KMS-11 (cell line): ENCODE measurements around the gene LRRTM4.

Experiments used
- H2AFZ ChIP-seq: fragments of 200-600 bp; sonication (generic); 2 replicates; pipeline ENCODE4 v1.6.1; 2016; ENCODE audit warnings: antibody characterized with exemption, mixed run types, low read depth
- H3K27ac ChIP-seq: fragments of 200-600 bp; sonication (generic); 2 replicates; pipeline ENCODE4 v1.6.1; 2016; ENCODE audit warnings: mild to moderate bottlenecking, mixed run types
- H3K27me3 ChIP-seq: fragments of 200-600 bp; sonication (generic); 2 replicates; pipeline ENCODE4 v1.6.1; 2017; ENCODE audit warnings: mild to moderate bottlenecking, low read depth, mixed run types, moderate library complexity; ENCODE audit not compliant: insufficient read depth
- H3K36me3 ChIP-seq: fragments of 200-600 bp; sonication (generic); 2 replicates; pipeline ENCODE4 v1.6.1; 2017; ENCODE audit warnings: mild to moderate bottlenecking, mixed run types; ENCODE audit not compliant: insufficient read depth
- H3K4me1 ChIP-seq: fragments of 200-600 bp; sonication (generic); 2 replicates; pipeline ENCODE4 v1.6.1; 2016; ENCODE audit warnings: mild to moderate bottlenecking, low read depth, mixed run types; ENCODE audit not compliant: poor library complexity, severe bottlenecking
- H3K4me2 ChIP-seq: fragments of 200-600 bp; sonication (generic); 2 replicates; pipeline ENCODE4 v1.7.0; 2016; ENCODE audit warnings: mild to moderate bottlenecking, mixed run types
- H3K4me3 ChIP-seq: fragments of 200-600 bp; sonication (generic); IDR thresholded peaks from 2 replicates; pipeline ENCODE4 v1.6.1; 2017; ENCODE audit warnings: low read depth, low read length, mixed read lengths; ENCODE audit not compliant: insufficient read depth
- H3K79me2 ChIP-seq: fragments of 200-600 bp; sonication (generic); 2 replicates; pipeline ENCODE4 v1.6.1; 2016; ENCODE audit warnings: low read depth, mixed run types; ENCODE audit not compliant: insufficient read depth
- H3K9ac ChIP-seq: fragments of 200-600 bp; sonication (generic); 2 replicates; pipeline ENCODE4 v1.6.1; 2016; ENCODE audit warnings: mild to moderate bottlenecking, mixed run types
- H4K20me1 ChIP-seq: fragments of 200-600 bp; sonication (generic); 2 replicates; pipeline ENCODE4 v1.6.1; 2016; ENCODE audit warnings: mild to moderate bottlenecking, mixed run types; ENCODE audit not compliant: insufficient read depth
- TF ChIP-seq, protein P1 (sequence below): fragments of 200-600 bp; sonication (generic); conservative IDR thresholded peaks from 2 replicates; pipeline ENCODE4 v1.6.1; 2017; ENCODE audit warnings: low read depth, mild to moderate bottlenecking, antibody characterized with exemption, low read length, moderate library complexity, mixed read lengths

LRRTM4 gene

DNA sequence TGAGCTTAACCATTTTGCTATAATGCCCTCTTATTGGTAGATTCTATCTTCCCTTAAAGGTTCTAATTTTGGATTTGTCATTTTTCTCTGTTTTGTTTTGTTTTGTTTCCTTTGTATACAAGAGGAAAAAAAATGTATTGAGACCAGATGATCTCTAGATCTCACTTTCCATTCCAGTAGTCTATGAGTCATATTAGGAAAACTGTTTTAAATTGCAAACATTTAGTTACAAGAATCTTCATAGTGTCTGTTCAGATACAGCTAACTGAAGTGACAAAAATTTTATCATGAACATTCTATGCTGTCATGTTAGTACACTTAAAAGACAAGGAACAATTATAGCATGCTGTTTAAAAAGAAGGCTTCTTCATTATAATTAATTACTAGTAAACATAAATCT is 322.8 kb downstream of the LRRTM4 start:
- H4K20me1 ChIP-seq: no peaks in the 10 kb centered on the region
- no peaks in the 10 kb centered on the region for H3K4me1 ChIP-seq
- no peaks in the 10 kb centered on the region for H3K27me3 ChIP-seq
- H3K9ac ChIP-seq: no peak overlapping the region
- H3K4me3 ChIP-seq: no peak overlapping the region
- no peak overlapping the region for H2AFZ ChIP-seq
- H3K36me3 ChIP-seq: no peaks in the 10 kb centered on the region
- no peak overlapping the region for H3K27ac ChIP-seq
- H3K4me2 ChIP-seq: no peak overlapping the region
- no peaks in the 10 kb centered on the region for H3K79me2 ChIP-seq
- TF ChIP-seq, protein P1, sequence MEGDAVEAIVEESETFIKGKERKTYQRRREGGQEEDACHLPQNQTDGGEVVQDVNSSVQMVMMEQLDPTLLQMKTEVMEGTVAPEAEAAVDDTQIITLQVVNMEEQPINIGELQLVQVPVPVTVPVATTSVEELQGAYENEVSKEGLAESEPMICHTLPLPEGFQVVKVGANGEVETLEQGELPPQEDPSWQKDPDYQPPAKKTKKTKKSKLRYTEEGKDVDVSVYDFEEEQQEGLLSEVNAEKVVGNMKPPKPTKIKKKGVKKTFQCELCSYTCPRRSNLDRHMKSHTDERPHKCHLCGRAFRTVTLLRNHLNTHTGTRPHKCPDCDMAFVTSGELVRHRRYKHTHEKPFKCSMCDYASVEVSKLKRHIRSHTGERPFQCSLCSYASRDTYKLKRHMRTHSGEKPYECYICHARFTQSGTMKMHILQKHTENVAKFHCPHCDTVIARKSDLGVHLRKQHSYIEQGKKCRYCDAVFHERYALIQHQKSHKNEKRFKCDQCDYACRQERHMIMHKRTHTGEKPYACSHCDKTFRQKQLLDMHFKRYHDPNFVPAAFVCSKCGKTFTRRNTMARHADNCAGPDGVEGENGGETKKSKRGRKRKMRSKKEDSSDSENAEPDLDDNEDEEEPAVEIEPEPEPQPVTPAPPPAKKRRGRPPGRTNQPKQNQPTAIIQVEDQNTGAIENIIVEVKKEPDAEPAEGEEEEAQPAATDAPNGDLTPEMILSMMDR: no peak

DNA sequence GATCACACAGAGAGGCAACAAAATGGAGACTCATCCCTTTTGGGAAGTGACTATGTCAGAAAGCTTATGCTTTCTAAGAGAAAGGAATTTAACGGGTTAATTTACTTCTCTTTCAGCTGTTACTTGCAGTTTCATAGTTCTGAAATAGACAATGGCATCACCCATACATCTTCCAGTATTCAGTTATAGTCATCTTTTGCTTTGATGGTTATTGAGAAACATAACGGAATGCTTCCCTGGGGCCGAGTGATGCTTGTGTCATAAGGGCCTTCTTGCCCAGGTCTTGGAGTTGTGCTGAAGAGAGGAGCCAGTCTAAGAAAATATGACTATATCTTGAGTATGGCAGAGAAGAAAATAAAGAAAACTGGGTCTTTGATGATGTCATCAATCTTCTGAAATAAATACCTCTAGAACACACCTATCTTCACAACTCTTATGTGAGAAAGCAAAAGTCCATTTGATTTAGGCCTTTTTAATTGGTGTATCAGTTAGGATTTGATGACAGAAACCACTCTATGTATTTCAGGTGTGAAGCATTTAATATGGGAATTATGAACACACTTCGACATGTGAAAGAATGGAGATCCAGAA is 328.2 kb downstream of the LRRTM4 start:
- H3K4me2 ChIP-seq: no peak overlapping the region
- H3K36me3 ChIP-seq: no peaks in the 10 kb centered on the region
- no peak overlapping the region for H2AFZ ChIP-seq
- H3K4me3 ChIP-seq: no peak overlapping the region
- TF ChIP-seq, protein P1: no peak
- no peaks in the 10 kb centered on the region for H4K20me1 ChIP-seq
- H3K79me2 ChIP-seq: no peaks in the 10 kb centered on the region
- no peak overlapping the region for H3K27ac ChIP-seq
- H3K4me1 ChIP-seq: no peaks in the 10 kb centered on the region
- no peaks in the 10 kb centered on the region for H3K27me3 ChIP-seq
- H3K9ac ChIP-seq: no peak overlapping the region

GRCh38 chr2:77192811-77193289 is 329.3 kb downstream of the LRRTM4 start:
- Histone ChIP-seq H3K27ac (no peak overlapping the region), H3K27me3 (no peaks in the 10 kb centered on the region), H3K4me2 (no peak overlapping the region), H3K9ac (no peak overlapping the region), H3K4me3 (no peak overlapping the region), H4K20me1 (no peaks in the 10 kb centered on the region), H3K36me3 (no peaks in the 10 kb centered on the region), H3K79me2 (no peaks in the 10 kb centered on the region), H2AFZ (no peak overlapping the region), H3K4me1 (no peaks in the 10 kb centered on the region)
- TF ChIP-seq, protein P1: no peak

DNA sequence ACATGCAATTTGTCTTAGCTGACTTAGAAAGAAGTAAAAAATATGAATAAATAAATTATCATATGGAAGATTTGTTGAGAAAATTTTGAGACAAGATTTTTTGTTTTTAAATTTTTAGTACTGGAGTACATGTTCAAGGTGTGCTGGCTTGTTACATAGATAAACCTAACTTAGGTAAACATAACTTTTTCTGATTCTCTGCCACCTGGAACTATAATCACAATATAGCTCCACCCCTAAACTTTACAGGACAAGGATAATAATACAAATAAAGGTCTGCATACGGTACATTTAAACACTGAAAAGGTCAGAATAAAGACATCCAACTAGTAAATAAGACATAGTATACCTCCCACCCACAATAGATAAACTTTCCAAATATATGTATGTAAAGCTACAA is 330.5 kb downstream of the LRRTM4 start:
- no peaks in the 10 kb centered on the region for H3K36me3 ChIP-seq
- TF ChIP-seq, protein P1: no peak
- no peaks in the 10 kb centered on the region for H3K27me3 ChIP-seq
- no peak overlapping the region for H3K4me2 ChIP-seq
- no peaks in the 10 kb centered on the region for H4K20me1 ChIP-seq
- H3K9ac ChIP-seq: no peak overlapping the region
- no peaks in the 10 kb centered on the region for H3K4me1 ChIP-seq
- H3K79me2 ChIP-seq: no peaks in the 10 kb centered on the region
- H3K4me3 ChIP-seq: no peak overlapping the region
- H3K27ac ChIP-seq: no peak overlapping the region
- H2AFZ ChIP-seq: no peak overlapping the region
